Mucosa of rectum (tissue), 2 donors: ENCODE results near the gene UTS2.

Source experiments
- H3K27ac ChIP-seq, 2 donors: one replicate each; pipeline ENCODE4 v1.7.0; 2013; ENCODE audit warnings: inconsistent platforms in 2 of 2, low read depth in 2 of 2, low read length in 2 of 2
- H3K27me3 ChIP-seq, 2 donors: one replicate each; pipeline ENCODE4 v1.7.0; 2013; ENCODE audit warnings: low read length in 2 of 2; ENCODE audit not compliant: control insufficient read depth in 2 of 2, insufficient read depth in 2 of 2
- H3K36me3 ChIP-seq, 2 donors: one replicate each; pipeline ENCODE4 v1.7.0; 2013; ENCODE audit warnings: low read length in 2 of 2; ENCODE audit not compliant: control insufficient read depth in 2 of 2, insufficient read depth in 2 of 2
- H3K4me1 ChIP-seq, 2 donors: one replicate each; pipeline ENCODE4 v1.7.0; 2013; ENCODE audit warnings: low read length in 2 of 2, mild to moderate bottlenecking in 1 of 2; ENCODE audit not compliant: control insufficient read depth in 2 of 2, insufficient read depth in 2 of 2
- H3K4me3 ChIP-seq, 2 donors: one replicate each; pipeline ENCODE4 v1.7.0; 2013; ENCODE audit warnings: low read length in 2 of 2
- H3K9ac ChIP-seq, 2 donors: one replicate each; pipeline ENCODE4 v1.7.0; 2013; ENCODE audit warnings: low read length in 2 of 2, low read depth in 1 of 2, mild to moderate bottlenecking in 1 of 2
- H3K9me3 ChIP-seq, 2 donors: one replicate each; pipeline ENCODE4 v1.7.0; 2013; ENCODE audit warnings: low read length in 2 of 2; ENCODE audit not compliant: control insufficient read depth in 2 of 2
- donor health status: healthy.
- donor health status: Normal muscosa, but diverticular disease.

The UTS2 gene

DNA sequence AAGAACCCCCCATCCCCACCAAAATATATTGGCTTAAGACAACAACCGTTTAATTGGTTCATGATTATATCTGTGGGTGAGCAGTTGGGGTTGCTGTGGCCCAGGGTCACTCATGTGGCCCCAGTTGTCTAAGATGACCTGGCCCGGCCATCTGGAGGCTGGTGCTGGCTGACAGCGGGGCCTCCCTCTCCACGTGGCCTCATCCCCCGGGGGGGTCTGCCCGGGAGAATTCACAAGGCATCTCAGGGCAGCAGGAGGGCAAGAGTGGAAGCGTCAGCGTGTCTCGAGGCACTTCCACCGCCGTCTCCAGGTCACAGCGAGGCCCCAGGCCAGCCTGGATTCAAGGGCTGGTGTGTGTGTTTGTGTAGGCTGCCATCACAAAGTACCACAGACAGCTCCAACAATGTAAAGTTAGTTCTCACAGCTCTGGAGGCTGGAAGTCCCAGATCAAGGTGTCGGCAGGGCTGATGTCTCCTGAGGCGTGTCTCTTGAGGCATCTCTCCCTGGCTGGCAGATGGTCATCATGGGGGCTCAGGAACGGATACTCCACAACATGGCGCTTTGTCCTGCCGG is 11.0 kb upstream of the UTS2 start:
- no peak overlapping the region for H3K27ac ChIP-seq
- no peaks in the 10 kb centered on the region for H3K9me3 ChIP-seq
- H3K4me1 ChIP-seq = no peaks in the 10 kb centered on the region
- H3K9ac ChIP-seq = no peak overlapping the region
- no peaks in the 10 kb centered on the region for H3K36me3 ChIP-seq
- no peak overlapping the region for H3K4me3 ChIP-seq
- no peaks in the 10 kb centered on the region for H3K27me3 ChIP-seq

- Histone ChIP-seq H3K27ac (no peak overlapping the region), H3K4me1 (no peaks in the 10 kb centered on the region), H3K36me3 (no peaks in the 10 kb centered on the region), H3K27me3 (no peaks in the 10 kb centered on the region), H3K9me3 (no peaks in the 10 kb centered on the region), H3K4me3 (no peak overlapping the region), H3K9ac (no peak overlapping the region)
These were observed 9.6 kb upstream of the UTS2 start for GRCh38 chr1:7862211-7863060.

DNA sequence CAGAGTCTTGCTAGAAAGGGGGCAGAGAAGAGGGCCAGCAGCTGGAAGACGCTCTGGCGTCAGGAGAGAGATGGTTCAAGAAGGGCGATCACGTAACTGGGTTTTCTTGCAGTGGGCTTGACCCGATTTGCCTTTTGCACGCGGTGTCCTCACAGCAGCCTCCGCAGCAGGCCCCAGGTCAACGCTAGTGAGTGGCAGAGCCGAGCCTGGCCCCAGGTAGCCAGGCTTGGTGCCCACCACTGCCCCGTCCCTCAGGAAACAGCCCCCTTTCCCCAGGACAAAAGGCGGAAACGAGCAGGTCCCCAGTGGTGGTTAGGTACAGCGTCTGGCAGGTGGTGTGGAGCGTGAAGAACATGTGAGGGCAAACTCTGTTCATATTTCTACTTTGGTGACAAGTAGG is 8.6 kb upstream of the UTS2 start:
- no peak overlapping the region for H3K4me3 ChIP-seq
- no peaks in the 10 kb centered on the region for H3K4me1 ChIP-seq
- no peak overlapping the region for H3K9ac ChIP-seq
- H3K36me3 ChIP-seq = no peaks in the 10 kb centered on the region
- H3K9me3 ChIP-seq = no peaks in the 10 kb centered on the region
- H3K27ac ChIP-seq = no peak overlapping the region
- H3K27me3 ChIP-seq = no peaks in the 10 kb centered on the region

DNA sequence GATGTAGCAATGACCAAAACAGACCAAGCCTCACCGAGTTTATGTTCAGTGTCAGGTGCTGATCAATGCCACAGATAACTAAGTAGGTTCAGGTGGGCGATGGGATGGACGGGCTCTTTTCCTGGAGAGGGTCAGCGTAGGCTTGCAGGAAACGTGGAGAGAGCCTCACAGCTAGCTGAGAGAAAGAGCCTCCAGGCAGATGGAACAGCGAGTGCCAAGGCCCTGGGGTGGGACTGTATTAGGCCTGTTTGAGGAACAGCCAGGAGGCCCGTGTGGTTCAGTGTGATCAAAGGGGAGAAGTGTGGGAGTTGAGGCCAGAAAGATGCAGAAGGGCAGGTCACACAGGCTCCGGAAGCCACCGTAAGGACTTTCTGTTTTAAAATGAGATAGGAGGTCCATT is 7.3 kb upstream of the UTS2 start:
- Histone ChIP-seq H3K36me3 (no peaks in the 10 kb centered on the region), H3K9me3 (no peaks in the 10 kb centered on the region), H3K4me3 (no peak overlapping the region), H3K9ac (no peak overlapping the region), H3K27me3 (no peaks in the 10 kb centered on the region), H3K4me1 (no peaks in the 10 kb centered on the region), H3K27ac (no peak overlapping the region)

GRCh38 chr1:7859406-7859805 is 6.5 kb upstream of the UTS2 start:
- H3K4me1 ChIP-seq = no peaks in the 10 kb centered on the region
- no peaks in the 10 kb centered on the region for H3K27me3 ChIP-seq
- H3K4me3 ChIP-seq = no peak overlapping the region
- no peak overlapping the region for H3K27ac ChIP-seq
- H3K9ac ChIP-seq = no peak overlapping the region
- no peaks in the 10 kb centered on the region for H3K9me3 ChIP-seq
- H3K36me3 ChIP-seq = no peaks in the 10 kb centered on the region

DNA sequence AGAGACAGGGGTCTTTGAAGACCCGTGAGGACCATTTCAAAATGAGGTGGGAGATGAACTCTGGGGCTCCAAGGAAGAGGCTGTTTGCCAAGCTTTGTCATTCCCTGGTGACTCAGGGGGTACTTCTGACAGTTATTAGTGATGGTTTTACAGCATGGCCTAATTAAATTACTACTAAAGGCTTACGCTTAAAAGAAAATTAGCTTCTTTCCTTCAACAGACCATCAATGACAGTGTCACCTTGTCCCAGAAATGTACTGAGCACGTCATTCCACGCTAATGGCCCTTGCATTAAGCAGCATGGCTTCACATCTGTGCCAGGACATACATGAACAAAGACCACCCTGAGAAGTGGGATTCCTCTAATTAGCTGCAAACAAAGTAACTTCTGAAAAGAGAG is 5.1 kb upstream of the UTS2 start:
- Histone ChIP-seq H3K9me3 (no peaks in the 10 kb centered on the region), H3K27ac (no peak overlapping the region), H3K27me3 (no peaks in the 10 kb centered on the region), H3K36me3 (no peaks in the 10 kb centered on the region), H3K4me3 (no peak overlapping the region), H3K4me1 (no peaks in the 10 kb centered on the region), H3K9ac (no peak overlapping the region)

DNA sequence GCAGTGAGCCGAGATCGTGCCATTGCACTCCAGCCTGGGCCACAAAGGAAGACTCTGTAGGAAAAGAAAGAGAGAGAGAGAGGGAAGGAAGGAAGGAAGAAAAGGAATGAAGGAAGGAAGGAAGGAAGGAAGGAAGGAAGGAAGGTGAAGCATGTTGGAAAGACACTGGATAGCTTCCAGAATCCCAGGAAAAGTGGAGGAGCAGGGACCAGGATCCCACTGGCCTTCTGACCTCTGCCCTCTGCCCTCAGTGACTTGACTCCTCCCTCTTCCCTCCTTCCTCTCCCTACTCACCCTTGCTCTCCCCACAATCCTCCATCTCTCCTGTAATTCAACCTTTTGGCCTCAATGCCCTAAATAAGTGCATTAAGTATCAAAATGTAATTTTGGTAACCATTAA is 4.1 kb upstream of the UTS2 start:
- no peak overlapping the region for H3K27ac ChIP-seq
- no peak overlapping the region for H3K9ac ChIP-seq
- H3K27me3 ChIP-seq = no peaks in the 10 kb centered on the region
- H3K4me1 ChIP-seq = no peaks in the 10 kb centered on the region
- no peak overlapping the region for H3K4me3 ChIP-seq
- no peaks in the 10 kb centered on the region for H3K36me3 ChIP-seq
- H3K9me3 ChIP-seq = no peaks in the 10 kb centered on the region

DNA sequence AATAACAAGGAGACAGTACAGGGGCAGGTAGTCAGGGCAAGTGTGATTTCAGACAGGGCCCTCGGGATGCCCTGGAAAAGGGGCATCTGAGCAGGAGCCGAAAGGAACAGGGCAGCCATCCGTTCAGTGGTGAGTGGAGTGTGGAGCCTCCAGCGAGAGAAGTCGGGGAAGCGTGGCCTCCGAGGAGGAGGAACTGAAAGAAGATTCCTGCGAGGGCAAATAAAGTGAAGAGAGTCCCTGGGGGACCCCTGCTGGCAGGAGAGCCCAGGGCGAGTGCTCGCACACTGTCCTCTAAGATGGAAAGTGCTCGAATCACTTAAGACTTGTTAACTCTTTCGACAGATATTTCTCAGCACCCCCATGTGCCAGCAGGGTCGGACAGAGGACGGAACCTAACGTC is 3.5 kb upstream of the UTS2 start:
- Histone ChIP-seq H3K36me3 (no peaks in the 10 kb centered on the region), H3K9ac (no peak overlapping the region), H3K27ac (no peak overlapping the region), H3K9me3 (no peaks in the 10 kb centered on the region), H3K27me3 (no peaks in the 10 kb centered on the region), H3K4me3 (no peak overlapping the region), H3K4me1 (no peaks in the 10 kb centered on the region)

GRCh38 chr1:7853684-7854026 is 790 bp upstream of the UTS2 start:
- Histone ChIP-seq H3K36me3 (no peaks in the 10 kb centered on the region), H3K9ac (no peak overlapping the region), H3K4me3 (no peak overlapping the region), H3K27me3 (no peaks in the 10 kb centered on the region), H3K27ac (no peak overlapping the region), H3K9me3 (no peaks in the 10 kb centered on the region), H3K4me1 (no peaks in the 10 kb centered on the region)

DNA sequence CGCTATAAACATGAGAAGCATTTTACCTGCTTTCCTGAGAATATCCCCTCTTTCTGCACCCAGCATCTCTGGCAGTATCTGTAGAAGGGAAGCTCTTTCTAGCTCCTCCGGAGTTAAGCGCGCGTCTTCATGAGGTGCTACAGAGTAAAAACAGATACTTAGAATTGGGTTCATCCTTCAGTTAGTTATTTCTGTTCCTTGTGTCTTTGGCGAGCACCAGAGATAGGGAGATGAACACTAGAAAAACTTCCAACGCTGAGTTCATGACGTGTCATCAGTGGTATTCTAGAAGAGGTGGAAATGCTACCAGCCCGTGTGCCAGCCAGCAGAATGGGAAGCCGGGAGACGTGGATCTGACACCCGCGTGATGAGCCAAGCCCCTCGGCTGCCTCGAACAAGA is 2.1 kb downstream of the UTS2 start:
- Histone ChIP-seq H3K27me3 (no peaks in the 10 kb centered on the region), H3K27ac (no peak overlapping the region), H3K36me3 (no peaks in the 10 kb centered on the region), H3K9ac (no peak overlapping the region), H3K9me3 (no peaks in the 10 kb centered on the region), H3K4me1 (no peaks in the 10 kb centered on the region), H3K4me3 (no peak overlapping the region)
